MM.1S (cell line): Measurements from ENCODE around the gene KRT23.

Experiments used
- DNase-seq: peaks from one replicate; pipeline ENCODE4 v3.0.0-alpha.2; 2015
- H2AFZ ChIP-seq: fragments of 300-600 bp; sonication (generic); 2 replicates; pipeline ENCODE4 v1.6.0; 2016; ENCODE audit warnings: antibody characterized with exemption, low read length
- H3F3A ChIP-seq: fragments of 300-600 bp; sonication (generic); 2 replicates; pipeline ENCODE4 v1.6.1; 2016; ENCODE audit warnings: mild to moderate bottlenecking, antibody characterized with exemption, low read length, moderate library complexity, mixed read lengths; ENCODE audit not compliant: insufficient read depth
- H3K27ac ChIP-seq: fragments of 300-600 bp; sonication (generic); 2 replicates; pipeline ENCODE4 v1.5.1; 2016; ENCODE audit warnings: mild to moderate bottlenecking, low read length
- H3K27me3 ChIP-seq: fragments of 300-600 bp; sonication (generic); replicated peaks from 2 replicates; pipeline ENCODE4 v1.6.0; 2016; ENCODE audit warnings: low read length; ENCODE audit not compliant: insufficient read depth
- H3K36me3 ChIP-seq: fragments of 300-600 bp; sonication (generic); replicated peaks from 2 replicates; pipeline ENCODE4 v1.6.1; 2016; ENCODE audit warnings: mild to moderate bottlenecking, low read length, mixed read lengths; ENCODE audit not compliant: insufficient read depth
- H3K4me1 ChIP-seq: fragments of 300-600 bp; sonication (generic); 2 replicates; pipeline ENCODE4 v1.6.1; 2016; ENCODE audit warnings: low read length, mixed read lengths
- H3K4me2 ChIP-seq: fragments of 300-600 bp; sonication (generic); 2 replicates; pipeline ENCODE4 v1.6.0; 2016; ENCODE audit warnings: low read depth, low read length
- H3K4me3 ChIP-seq: fragments of 300-600 bp; sonication (generic); 2 replicates; pipeline ENCODE4 v1.5.1; 2016; ENCODE audit warnings: low read length, mixed read lengths
- H3K79me2 ChIP-seq: fragments of 300-600 bp; sonication (generic); 2 replicates; pipeline ENCODE4 v1.6.1; 2016; ENCODE audit warnings: mixed run types, low read length, mixed read lengths
- H3K9ac ChIP-seq: fragments of 300-600 bp; sonication (generic); 2 replicates; pipeline ENCODE4 v1.6.1; 2016; ENCODE audit warnings: low read length, mixed read lengths
- H3K9me2 ChIP-seq: fragments of 300-600 bp; sonication (generic); replicated peaks from 2 replicates; pipeline ENCODE4 v1.6.1; 2016; ENCODE audit warnings: mild to moderate bottlenecking, low read length, mixed read lengths; ENCODE audit not compliant: insufficient read depth
- H3K9me3 ChIP-seq: fragments of 300-600 bp; sonication (generic); replicated peaks from 2 replicates; pipeline ENCODE4 v1.6.1; 2016; ENCODE audit warnings: mild to moderate bottlenecking, low read length, mixed read lengths; ENCODE audit not compliant: insufficient read depth
- H4K20me1 ChIP-seq: fragments of 300-600 bp; sonication (generic); 2 replicates; pipeline ENCODE4 v1.6.1; 2016; ENCODE audit warnings: mild to moderate bottlenecking, low read length, moderate library complexity, mixed read lengths; ENCODE audit not compliant: insufficient read depth
- EZH2 ChIP-seq: fragments of 300-600 bp; sonication (generic); optimal IDR thresholded peaks from 2 replicates; pipeline ENCODE3; 2017; ENCODE audit warnings: low read depth, mild to moderate bottlenecking, antibody characterized with exemption, low read length, mixed read lengths
- EZH2phosphoT487 ChIP-seq: fragments of 300-600 bp; sonication (generic); IDR thresholded peaks from 2 replicates; pipeline ENCODE4 v1.6.1; 2018; ENCODE audit warnings: antibody characterized with exemption, low read length
- TF ChIP-seq, protein P1 (sequence below): fragments of 300-600 bp; sonication (generic); IDR thresholded peaks from 2 replicates; pipeline ENCODE4 v1.5.1; 2016; ENCODE audit warnings: antibody characterized with exemption, low read length, mixed read lengths

The KRT23 gene

DNA sequence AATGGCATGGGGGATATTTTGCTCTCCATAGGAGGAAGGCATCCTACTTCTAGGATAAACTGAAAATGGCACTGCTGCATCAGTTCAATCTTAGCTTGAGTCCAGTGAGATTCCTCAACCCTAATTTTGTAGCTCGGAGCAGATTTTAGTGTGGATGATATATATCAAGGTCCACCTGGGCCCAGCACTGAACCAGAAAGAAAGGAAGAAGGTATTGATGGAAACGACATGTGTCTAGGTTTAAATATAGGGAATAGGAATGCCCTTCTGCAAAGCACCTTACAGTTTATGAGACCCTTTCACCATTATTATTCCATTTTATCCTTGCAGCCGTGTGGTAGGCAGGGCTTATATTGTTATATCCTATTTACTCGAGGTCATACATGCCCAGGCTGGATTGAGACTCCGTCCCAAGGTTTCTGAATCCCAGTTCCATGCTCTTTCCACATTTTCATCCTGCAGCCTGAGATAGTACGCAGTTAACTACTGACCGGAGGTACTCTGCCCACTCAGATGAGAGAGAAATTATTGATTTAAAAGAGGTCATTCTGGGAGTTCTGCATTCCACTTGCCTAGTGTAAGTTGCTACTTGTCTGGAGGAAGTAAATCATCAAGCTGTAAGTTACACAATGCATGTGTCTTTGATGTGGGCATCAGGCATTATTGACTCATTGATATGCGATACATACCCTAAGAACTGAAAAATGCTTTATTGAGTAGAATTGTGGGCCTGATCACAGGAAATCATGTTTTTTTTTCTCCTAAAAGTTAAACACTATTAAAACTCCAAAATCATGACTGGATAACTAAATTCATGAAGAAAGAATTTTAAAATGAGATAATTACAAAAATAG is 19.2 kb upstream of the KRT23 start:
- Histone ChIP-seq H3K9me3 (no peaks in the 10 kb centered on the region), H4K20me1 (no peaks in the 10 kb centered on the region), H3K27me3 (no peaks in the 10 kb centered on the region), H3K9ac (no peak overlapping the region), H3K4me1 (no peaks in the 10 kb centered on the region), H3K4me3 (no peak overlapping the region), H3F3A (no peaks in the 10 kb centered on the region), H3K4me2 (no peak overlapping the region), H3K27ac (no peak overlapping the region), H3K9me2 (no peaks in the 10 kb centered on the region), H3K36me3 (no peaks in the 10 kb centered on the region), H2AFZ (no peak overlapping the region), H3K79me2 (no peaks in the 10 kb centered on the region)
- TF ChIP-seq EZH2phosphoT487: no peak
- no peak for TF ChIP-seq EZH2
- TF ChIP-seq, protein P1, sequence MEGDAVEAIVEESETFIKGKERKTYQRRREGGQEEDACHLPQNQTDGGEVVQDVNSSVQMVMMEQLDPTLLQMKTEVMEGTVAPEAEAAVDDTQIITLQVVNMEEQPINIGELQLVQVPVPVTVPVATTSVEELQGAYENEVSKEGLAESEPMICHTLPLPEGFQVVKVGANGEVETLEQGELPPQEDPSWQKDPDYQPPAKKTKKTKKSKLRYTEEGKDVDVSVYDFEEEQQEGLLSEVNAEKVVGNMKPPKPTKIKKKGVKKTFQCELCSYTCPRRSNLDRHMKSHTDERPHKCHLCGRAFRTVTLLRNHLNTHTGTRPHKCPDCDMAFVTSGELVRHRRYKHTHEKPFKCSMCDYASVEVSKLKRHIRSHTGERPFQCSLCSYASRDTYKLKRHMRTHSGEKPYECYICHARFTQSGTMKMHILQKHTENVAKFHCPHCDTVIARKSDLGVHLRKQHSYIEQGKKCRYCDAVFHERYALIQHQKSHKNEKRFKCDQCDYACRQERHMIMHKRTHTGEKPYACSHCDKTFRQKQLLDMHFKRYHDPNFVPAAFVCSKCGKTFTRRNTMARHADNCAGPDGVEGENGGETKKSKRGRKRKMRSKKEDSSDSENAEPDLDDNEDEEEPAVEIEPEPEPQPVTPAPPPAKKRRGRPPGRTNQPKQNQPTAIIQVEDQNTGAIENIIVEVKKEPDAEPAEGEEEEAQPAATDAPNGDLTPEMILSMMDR: no peak
- DNase-seq: no peak

DNA sequence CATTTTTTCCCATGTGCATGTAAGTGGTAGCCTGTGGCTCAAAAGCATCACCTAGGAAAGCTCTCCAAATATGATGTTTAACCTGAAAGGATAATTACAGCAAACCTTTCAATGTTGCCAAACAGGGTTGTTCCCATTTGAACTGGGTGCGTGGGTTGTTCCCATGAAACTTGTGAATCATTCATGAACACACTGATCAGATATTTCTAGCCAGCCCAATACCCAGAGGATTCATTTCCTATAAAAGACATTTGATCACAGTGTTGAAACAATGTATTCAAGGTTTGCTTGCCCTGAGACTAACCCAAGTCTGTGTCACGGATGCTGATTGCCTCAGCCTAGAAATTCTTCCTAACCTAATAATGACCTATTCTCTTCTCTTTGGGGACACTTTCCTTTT is 16.4 kb upstream of the KRT23 start:
- H3K4me3 ChIP-seq: no peak overlapping the region
- H3K9me2 ChIP-seq: no peaks in the 10 kb centered on the region
- no peaks in the 10 kb centered on the region for H3K4me1 ChIP-seq
- H3K79me2 ChIP-seq: no peaks in the 10 kb centered on the region
- no peaks in the 10 kb centered on the region for H3F3A ChIP-seq
- no peak overlapping the region for H3K9ac ChIP-seq
- H3K27me3 ChIP-seq: no peaks in the 10 kb centered on the region
- no peaks in the 10 kb centered on the region for H3K36me3 ChIP-seq
- DNase-seq: no peak
- no peaks in the 10 kb centered on the region for H4K20me1 ChIP-seq
- no peak overlapping the region for H2AFZ ChIP-seq
- H3K4me2 ChIP-seq: no peak overlapping the region
- no peaks in the 10 kb centered on the region for H3K9me3 ChIP-seq
- H3K27ac ChIP-seq: no peak overlapping the region
- TF ChIP-seq, protein P1: no peak
- TF ChIP-seq EZH2 (no peak), EZH2phosphoT487 (no peak)

DNA sequence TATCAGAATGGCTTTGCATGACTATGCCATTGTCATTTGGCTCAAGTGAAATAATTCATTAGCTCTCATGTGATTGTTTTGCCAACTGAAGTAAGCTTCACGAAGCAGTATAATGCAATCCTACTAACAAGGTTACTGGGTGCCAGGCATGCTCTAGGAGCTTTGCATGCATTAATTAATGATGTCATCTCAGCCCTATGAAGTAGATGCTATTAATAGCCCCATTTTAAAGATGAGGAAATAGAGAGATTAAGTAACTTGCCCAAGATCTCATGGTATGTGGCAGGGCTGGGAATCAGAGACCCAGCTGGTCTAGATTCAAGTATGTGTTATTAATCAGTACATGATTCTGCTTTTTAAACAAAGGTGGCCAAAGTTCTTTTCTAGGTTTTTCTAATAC is 15.2 kb upstream of the KRT23 start:
- no peak for DNase-seq
- Histone ChIP-seq H3K27ac (no peak overlapping the region), H3F3A (no peaks in the 10 kb centered on the region), H3K27me3 (no peaks in the 10 kb centered on the region), H2AFZ (no peak overlapping the region), H3K36me3 (no peaks in the 10 kb centered on the region), H3K4me2 (no peak overlapping the region), H3K4me1 (no peaks in the 10 kb centered on the region), H3K9ac (no peak overlapping the region), H3K79me2 (no peaks in the 10 kb centered on the region), H4K20me1 (no peaks in the 10 kb centered on the region), H3K9me3 (no peaks in the 10 kb centered on the region), H3K4me3 (no peak overlapping the region), H3K9me2 (no peaks in the 10 kb centered on the region)
- TF ChIP-seq EZH2phosphoT487 (no peak), EZH2 (no peak)
- TF ChIP-seq, protein P1: no peak
